ENCODE results near the gene NRP1. TPM values are rescaled to one million over a fixed set of nuclear protein-coding genes. Genes with fewer than 3 reads are reported as not detected.

The NRP1 gene
- polyA plus RNA-seq, 1 of the 3 experiments (the other 2 are of a cell fraction): 129 TPM

DNA sequence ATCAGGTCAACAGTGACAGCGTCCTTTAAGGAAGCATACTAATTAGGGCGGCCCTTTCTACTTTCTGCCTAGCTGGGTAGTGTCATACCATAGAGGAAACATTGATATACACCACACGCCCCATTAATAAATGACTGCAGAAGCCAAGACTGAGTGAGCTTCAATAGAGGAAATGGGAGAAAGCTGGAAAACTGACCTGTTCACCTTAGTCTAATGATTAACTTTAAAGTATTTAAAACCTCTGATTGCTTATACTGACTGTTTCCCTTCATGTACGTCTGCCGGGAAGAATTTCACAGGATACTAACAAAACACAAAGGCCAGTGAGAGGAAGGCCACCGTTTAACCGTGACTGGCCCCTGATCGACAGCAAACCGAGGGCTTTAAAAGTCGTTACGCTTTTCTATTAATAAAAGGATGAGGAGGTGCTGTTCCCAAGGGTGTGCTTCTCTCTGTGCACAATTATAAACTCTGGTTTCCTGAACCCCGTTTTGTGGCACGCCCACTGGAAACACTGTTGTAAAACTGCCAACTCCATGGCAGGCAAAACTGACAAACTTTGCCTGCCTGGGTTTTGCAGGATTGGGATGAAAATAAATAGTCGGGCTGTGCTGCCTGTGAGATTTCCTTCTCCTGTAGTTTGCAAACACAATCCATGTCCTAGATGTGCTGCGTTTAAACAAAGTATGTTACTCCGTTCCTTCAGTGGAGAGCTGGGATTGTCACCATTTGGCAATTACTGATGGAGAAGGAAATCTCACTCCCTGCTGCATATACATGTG is 137.6 kb downstream of the NRP1 start:
- Histone ChIP-seq H3K27ac (ENCODE audit: low read depth in 2 of 2, low read length in 1 of 2) (peak overlapping the region in 1 of 2 experiments; percentile 62; a peak in 1 of 4 replicates), H3K27me3 (ENCODE audit: insufficient read depth) (no peaks in the 10 kb centered on the region), H3K79me2 (ENCODE audit: insufficient read depth) (no peaks in the 10 kb centered on the region), H3K9me3 (no peaks in the 10 kb centered on the region), H4K20me1 (ENCODE audit: insufficient read depth) (no peaks in the 10 kb centered on the region), H3K9ac (no peak overlapping the region), H3K4me1 (ENCODE audit: control insufficient read depth in 1 of 2, insufficient read depth in 2 of 2, low read depth in 1 of 2, low read length in 1 of 2) (peaks cover 4 to 34% of the 10 kb centered on the region in 2 experiments; a peak in 3 of 4 replicates), H3K9me2 (no peaks in the 10 kb centered on the region), H3F3A (replicated peaks; ENCODE audit: insufficient read depth) (peaks cover 31% of the 10 kb centered on the region), H3K4me2 (no peak overlapping the region), H2AFZ (ENCODE audit: low read depth) (no peak overlapping the region), H3K36me3 (replicated peaks in 1 of 2; ENCODE audit: control insufficient read depth in 1 of 2, insufficient read depth in 2 of 2, low read length in 1 of 2) (peaks cover 42 to 92% of the 10 kb centered on the region in 2 experiments), H3K4me3 (ENCODE audit: low read depth in 2 of 2, low read length in 1 of 2) (no peak overlapping the region)
- no peak for DNase-seq
- 72% methylated on average over 16 of the region's 16 CpGs for WGBS (ENCODE audit: low lambda C conversion rate)
- TF ChIP-seq FOXM1 (IDR thresholded peaks at IDR 0.05; ENCODE audit: low read depth): no peak
- no peak for TF ChIP-seq RFX5 (IDR thresholded peaks at IDR 0.05; ENCODE audit: low read length)
- TF ChIP-seq, protein P1, sequence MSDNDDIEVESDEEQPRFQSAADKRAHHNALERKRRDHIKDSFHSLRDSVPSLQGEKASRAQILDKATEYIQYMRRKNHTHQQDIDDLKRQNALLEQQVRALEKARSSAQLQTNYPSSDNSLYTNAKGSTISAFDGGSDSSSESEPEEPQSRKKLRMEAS (IDR thresholded peaks at IDR 0.05; ENCODE audit: low read depth): no peak
- no peak for TF ChIP-seq NRF1 (IDR thresholded peaks at IDR 0.05; ENCODE audit: low read depth, low read length)
- TF ChIP-seq YY1 (IDR thresholded peaks at IDR 0.05; ENCODE audit: low read depth): no peak
- TF ChIP-seq RAD21 (IDR thresholded peaks at IDR 0.05; ENCODE audit: low read length): no peak
- ChIA-PET CTCF (no interaction called here), POLR2A (no interaction called here)

DNA sequence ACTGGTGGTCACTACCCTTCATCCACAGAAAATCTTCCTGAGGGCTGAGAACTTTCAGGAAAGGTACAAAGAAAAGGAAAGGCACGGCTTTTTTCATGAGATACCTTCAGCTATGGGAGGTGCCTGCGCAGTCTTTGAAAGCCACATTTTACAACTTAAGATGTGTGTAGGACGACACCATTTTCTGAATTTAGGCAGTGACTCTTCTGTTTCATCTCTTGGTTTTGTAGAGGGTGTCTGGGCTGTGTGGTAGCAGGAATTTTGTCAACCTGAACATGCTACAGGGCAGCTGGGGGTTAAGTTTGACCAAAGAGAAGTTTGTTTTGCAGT is 138.1 kb downstream of the NRP1 start:
- WGBS (ENCODE audit: low lambda C conversion rate): 92% methylated on average over 3 of the region's 3 CpGs

GRCh38 chr10:33195608-33196376 is 138.7 kb downstream of the NRP1 start:
- Histone ChIP-seq H2AFZ (ENCODE audit: low read depth) (no peak overlapping the region), H3K9me3 (no peaks in the 10 kb centered on the region), H3K79me2 (ENCODE audit: insufficient read depth) (no peaks in the 10 kb centered on the region), H3K4me3 (ENCODE audit: low read depth in 2 of 2, low read length in 1 of 2) (no peak overlapping the region), H4K20me1 (ENCODE audit: insufficient read depth) (no peaks in the 10 kb centered on the region), H3F3A (replicated peaks; ENCODE audit: insufficient read depth) (peaks cover 40% of the 10 kb centered on the region), H3K4me1 (ENCODE audit: control insufficient read depth in 1 of 2, insufficient read depth in 2 of 2, low read depth in 1 of 2, low read length in 1 of 2) (peaks cover 4 to 34% of the 10 kb centered on the region in 2 experiments; a peak in 3 of 4 replicates), H3K27ac (ENCODE audit: low read depth in 2 of 2, low read length in 1 of 2) (peak overlapping the region in 1 of 2 experiments; percentile 62; a peak in 1 of 4 replicates), H3K27me3 (ENCODE audit: insufficient read depth) (no peaks in the 10 kb centered on the region), H3K36me3 (replicated peaks in 1 of 2; ENCODE audit: control insufficient read depth in 1 of 2, insufficient read depth in 2 of 2, low read length in 1 of 2) (peaks cover 33 to 91% of the 10 kb centered on the region in 2 experiments), H3K9me2 (no peaks in the 10 kb centered on the region), H3K9ac (no peak overlapping the region), H3K4me2 (no peak overlapping the region)
- no peak for DNase-seq
- 96% methylated on average over 4 of the region's 8 CpGs for WGBS (ENCODE audit: low lambda C conversion rate)
- ChIA-PET CTCF (interaction anchor here (4.0 kb wide), 1 partner anchor 1442 kb away, joined by 51 read pairs; no protein-coding TSS in a partner anchor), POLR2A (no interaction called here)
- TF ChIP-seq RAD21 (IDR thresholded peaks at IDR 0.05; ENCODE audit: low read length) (no peak), FOSL2 (IDR thresholded peaks at IDR 0.05; ENCODE audit: borderline replicate concordance, low read depth) (0 out of 2 replicates have a peak, but pooled peaks have one; percentile 2), TCF12 (IDR thresholded peaks at IDR 0.05) (peak; percentile 17; the same call in 1 of the 2 replicates)
- TF ChIP-seq, protein P2, sequence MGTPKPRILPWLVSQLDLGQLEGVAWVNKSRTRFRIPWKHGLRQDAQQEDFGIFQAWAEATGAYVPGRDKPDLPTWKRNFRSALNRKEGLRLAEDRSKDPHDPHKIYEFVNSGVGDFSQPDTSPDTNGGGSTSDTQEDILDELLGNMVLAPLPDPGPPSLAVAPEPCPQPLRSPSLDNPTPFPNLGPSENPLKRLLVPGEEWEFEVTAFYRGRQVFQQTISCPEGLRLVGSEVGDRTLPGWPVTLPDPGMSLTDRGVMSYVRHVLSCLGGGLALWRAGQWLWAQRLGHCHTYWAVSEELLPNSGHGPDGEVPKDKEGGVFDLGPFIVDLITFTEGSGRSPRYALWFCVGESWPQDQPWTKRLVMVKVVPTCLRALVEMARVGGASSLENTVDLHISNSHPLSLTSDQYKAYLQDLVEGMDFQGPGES (IDR thresholded peaks at IDR 0.05; ENCODE audit: low read depth, low read length): no peak
- TF ChIP-seq, protein P3, sequence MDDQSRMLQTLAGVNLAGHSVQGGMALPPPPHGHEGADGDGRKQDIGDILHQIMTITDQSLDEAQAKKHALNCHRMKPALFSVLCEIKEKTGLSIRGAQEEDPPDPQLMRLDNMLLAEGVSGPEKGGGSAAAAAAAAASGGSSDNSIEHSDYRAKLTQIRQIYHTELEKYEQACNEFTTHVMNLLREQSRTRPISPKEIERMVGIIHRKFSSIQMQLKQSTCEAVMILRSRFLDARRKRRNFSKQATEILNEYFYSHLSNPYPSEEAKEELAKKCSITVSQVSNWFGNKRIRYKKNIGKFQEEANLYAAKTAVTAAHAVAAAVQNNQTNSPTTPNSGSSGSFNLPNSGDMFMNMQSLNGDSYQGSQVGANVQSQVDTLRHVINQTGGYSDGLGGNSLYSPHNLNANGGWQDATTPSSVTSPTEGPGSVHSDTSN (IDR thresholded peaks at IDR 0.05): 0 out of 2 replicates have a peak, but pooled peaks have one; percentile 10

More for the DNA sequence above, 138.1 kb downstream of the NRP1 start:
- DNase-seq: no peak
- ChIA-PET CTCF (no interaction called here), POLR2A (no interaction called here)
- H2AFZ ChIP-seq (ENCODE audit: low read depth): no peak overlapping the region
- H3K36me3 ChIP-seq (replicated peaks in 1 of 2; ENCODE audit: control insufficient read depth in 1 of 2, insufficient read depth in 2 of 2, low read length in 1 of 2): peaks cover 38 to 91% of the 10 kb centered on the region in 2 experiments
- no peak overlapping the region for H3K9ac ChIP-seq
- no peak overlapping the region for H3K4me3 ChIP-seq (ENCODE audit: low read depth in 2 of 2, low read length in 1 of 2)
- H3K4me2 ChIP-seq: no peak overlapping the region
- peak overlapping the region in 1 of 2 experiments; percentile 62; a peak in 1 of 4 replicates for H3K27ac ChIP-seq (ENCODE audit: low read depth in 2 of 2, low read length in 1 of 2)
- H3K79me2 ChIP-seq (ENCODE audit: insufficient read depth): no peaks in the 10 kb centered on the region
- TF ChIP-seq NRF1 (IDR thresholded peaks at IDR 0.05; ENCODE audit: low read depth, low read length): no peak
- peaks cover 4 to 34% of the 10 kb centered on the region in 2 experiments; a peak in 3 of 4 replicates for H3K4me1 ChIP-seq (ENCODE audit: control insufficient read depth in 1 of 2, insufficient read depth in 2 of 2, low read depth in 1 of 2, low read length in 1 of 2)
- H3K27me3 ChIP-seq (ENCODE audit: insufficient read depth): no peaks in the 10 kb centered on the region
- no peaks in the 10 kb centered on the region for H3K9me3 ChIP-seq
- H4K20me1 ChIP-seq (ENCODE audit: insufficient read depth): no peaks in the 10 kb centered on the region
- peaks cover 34% of the 10 kb centered on the region for H3F3A ChIP-seq (replicated peaks; ENCODE audit: insufficient read depth)
- H3K9me2 ChIP-seq: no peaks in the 10 kb centered on the region

Measured in SK-N-SH (cell line).